GM06990 (cell line): ENCODE results near the gene ZNF354B.
A peak's percentile ranks its signal among the peaks of the same experiment; 100 is the strongest.

Source experiments
- DNase-seq: peaks from one replicate; pipeline ENCODE4 v3.0.0-alpha.2; 2011; ENCODE audit not compliant: insufficient read length; ENCODE audit errors: extremely low read depth
- H3K27me3 ChIP-seq: replicated peaks from 2 replicates; pipeline ENCODE4 v1.6.0; 2011; ENCODE audit warnings: low read length; ENCODE audit not compliant: control insufficient read depth, insufficient read depth
- H3K36me3 ChIP-seq: 2 replicates; pipeline ENCODE4 v1.5.1; 2011; ENCODE audit warnings: low read length; ENCODE audit not compliant: control insufficient read depth, insufficient read depth
- H3K4me3 ChIP-seq: replicated peaks from 2 replicates; pipeline ENCODE4 v1.5.1; 2011; ENCODE audit warnings: low read depth, mild to moderate bottlenecking, control low read depth, low read length
- CTCF ChIP-seq: IDR thresholded peaks from 2 replicates; pipeline ENCODE4 v1.5.1; 2011; ENCODE audit warnings: low read length, control low read depth, mild to moderate bottlenecking, inconsistent platforms; ENCODE audit not compliant: insufficient read depth, poor library complexity, severe bottlenecking

Gene ZNF354B

GRCh38 chr5:178859625-178860521 lies at the start of gene ZNF354B:
TSS of gene ZNF354B (plus strand) at chr5:178859953. CDS start at chr5:178861048, 1,095 bp downstream.
- no peak for TF ChIP-seq CTCF
- no peaks in the 10 kb centered on the region for H3K27me3 ChIP-seq
- peak; percentile 87 for DNase-seq
- H3K36me3 ChIP-seq = no peaks in the 10 kb centered on the region; the same call in none of the 2 replicates
- peak within 1 kb of the TSS; percentile 76 for H3K4me3 ChIP-seq

- no peak for TF ChIP-seq CTCF
- no peak for DNase-seq
- no peak overlapping the region for H3K4me3 ChIP-seq
- H3K36me3 ChIP-seq = no peaks in the 10 kb centered on the region
- H3K27me3 ChIP-seq = no peaks in the 10 kb centered on the region
These were observed 42.2 kb upstream of the ZNF354B start for GRCh38 chr5:178817506-178817905.

- no peak for TF ChIP-seq CTCF
- DNase-seq = peak; percentile 19
- no peaks in the 10 kb centered on the region for H3K27me3 ChIP-seq
- no peaks in the 10 kb centered on the region for H3K36me3 ChIP-seq
- H3K4me3 ChIP-seq = no peak overlapping the region
These were observed 41.7 kb upstream of the ZNF354B start for GRCh38 chr5:178818094-178818493.

GRCh38 chr5:178820001-178820400 lies 39.8 kb upstream of the ZNF354B start:
- no peak for TF ChIP-seq CTCF
- Histone ChIP-seq H3K4me3 (no peak overlapping the region), H3K27me3 (no peaks in the 10 kb centered on the region), H3K36me3 (no peaks in the 10 kb centered on the region)
- no peak for DNase-seq

GRCh38 chr5:178825444-178825843 lies 34.3 kb upstream of the ZNF354B start:
- TF ChIP-seq CTCF = no peak
- Histone ChIP-seq H3K27me3 (no peaks in the 10 kb centered on the region), H3K4me3 (no peak overlapping the region), H3K36me3 (no peaks in the 10 kb centered on the region)
- DNase-seq = no peak

GRCh38 chr5:178826216-178826615 lies 33.5 kb upstream of the ZNF354B start:
- TF ChIP-seq CTCF = no peak
- Histone ChIP-seq H3K27me3 (no peaks in the 10 kb centered on the region), H3K4me3 (no peak overlapping the region), H3K36me3 (no peaks in the 10 kb centered on the region)
- DNase-seq = no peak
